ENCODE results near the gene CNPY1.

DNA sequence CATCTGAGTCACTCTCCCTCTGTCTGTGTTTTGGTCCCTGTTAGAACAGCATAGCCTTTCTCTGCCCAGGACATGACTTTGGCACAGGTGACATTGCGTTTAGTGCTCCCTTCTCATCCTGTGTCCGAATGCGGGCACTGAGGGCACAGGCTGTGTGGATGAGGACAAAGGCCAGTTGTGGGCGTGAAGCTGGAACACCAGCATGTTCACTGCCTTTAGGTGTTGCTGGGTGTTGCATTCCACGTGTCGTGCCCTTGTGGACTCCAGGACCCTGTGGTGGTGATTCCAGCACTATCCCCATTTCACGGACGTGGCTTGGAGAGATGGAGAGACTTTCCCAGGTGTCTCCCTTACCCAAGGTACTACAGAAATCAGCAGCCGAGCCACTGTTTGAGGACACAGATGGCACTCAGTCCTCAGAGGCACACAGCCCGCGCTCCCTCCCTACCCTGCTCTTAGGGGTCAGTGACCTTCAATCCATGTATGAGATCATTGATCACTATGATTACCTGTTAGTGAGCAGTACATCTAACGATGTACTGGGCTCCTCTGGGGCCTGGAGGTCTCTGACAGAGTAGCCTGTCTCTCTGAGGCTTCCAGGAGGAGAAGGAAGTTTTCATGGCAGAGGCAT, 917 bp upstream of the CNPY1 start:
- TF ChIP-seq, protein P1, sequence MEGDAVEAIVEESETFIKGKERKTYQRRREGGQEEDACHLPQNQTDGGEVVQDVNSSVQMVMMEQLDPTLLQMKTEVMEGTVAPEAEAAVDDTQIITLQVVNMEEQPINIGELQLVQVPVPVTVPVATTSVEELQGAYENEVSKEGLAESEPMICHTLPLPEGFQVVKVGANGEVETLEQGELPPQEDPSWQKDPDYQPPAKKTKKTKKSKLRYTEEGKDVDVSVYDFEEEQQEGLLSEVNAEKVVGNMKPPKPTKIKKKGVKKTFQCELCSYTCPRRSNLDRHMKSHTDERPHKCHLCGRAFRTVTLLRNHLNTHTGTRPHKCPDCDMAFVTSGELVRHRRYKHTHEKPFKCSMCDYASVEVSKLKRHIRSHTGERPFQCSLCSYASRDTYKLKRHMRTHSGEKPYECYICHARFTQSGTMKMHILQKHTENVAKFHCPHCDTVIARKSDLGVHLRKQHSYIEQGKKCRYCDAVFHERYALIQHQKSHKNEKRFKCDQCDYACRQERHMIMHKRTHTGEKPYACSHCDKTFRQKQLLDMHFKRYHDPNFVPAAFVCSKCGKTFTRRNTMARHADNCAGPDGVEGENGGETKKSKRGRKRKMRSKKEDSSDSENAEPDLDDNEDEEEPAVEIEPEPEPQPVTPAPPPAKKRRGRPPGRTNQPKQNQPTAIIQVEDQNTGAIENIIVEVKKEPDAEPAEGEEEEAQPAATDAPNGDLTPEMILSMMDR (conservative IDR thresholded peaks at IDR 0.05 in 1 of 2, IDR thresholded peaks at IDR 0.05 in 1 of 2; ENCODE audit: extremely low read depth in 1 of 2, insufficient read depth in 1 of 2, low read depth in 1 of 2, low read length in 2 of 2), result no peak
- TF ChIP-seq EZH2 (IDR thresholded peaks at IDR 0.05; ENCODE audit: borderline replicate concordance, low read length), result no peak
